ENCODE data around the gene SHPK.

- TF ChIP-seq POLR2AphosphoS5 (IDR thresholded peaks at IDR 0.05; ENCODE audit: low read depth, low read length) = no peak
- no peak for TF ChIP-seq TAF1 (IDR thresholded peaks at IDR 0.05; ENCODE audit: borderline replicate concordance, low read depth, low read length)
Measured at GRCh38 chr17:3621146-3621720, 14.8 kb downstream of the SHPK start.
